Right lobe of liver (tissue), 4 donors: ENCODE results near the gene ANXA8L1.

Experiments
- POLR2A ChIP-seq: fragments of 450-650 bp; IDR thresholded peaks from one replicate; pipeline ENCODE4 v1.6.1; 2017; ENCODE audit warnings: antibody characterized with exemption, mild to moderate bottlenecking
- TF ChIP-seq, protein P1 (sequence below), 4 donors: fragments of 200-600 bp in 3 of 4; fragments of 450-650 bp in 1 of 4; IDR thresholded peaks; one replicate each; pipeline versions ENCODE4 v1.5.1 to v1.8.0; 2016 to 2022; ENCODE audit warnings: antibody characterized with exemption in 4 of 4, mild to moderate bottlenecking in 2 of 4
- donor health status: DM: no; HTN: no; CAD: no.
- donor health status: DM: no; HTN: no; CAD: no.
- donor health status: DM: no; HTN: yes; CAD: no.

DNA sequence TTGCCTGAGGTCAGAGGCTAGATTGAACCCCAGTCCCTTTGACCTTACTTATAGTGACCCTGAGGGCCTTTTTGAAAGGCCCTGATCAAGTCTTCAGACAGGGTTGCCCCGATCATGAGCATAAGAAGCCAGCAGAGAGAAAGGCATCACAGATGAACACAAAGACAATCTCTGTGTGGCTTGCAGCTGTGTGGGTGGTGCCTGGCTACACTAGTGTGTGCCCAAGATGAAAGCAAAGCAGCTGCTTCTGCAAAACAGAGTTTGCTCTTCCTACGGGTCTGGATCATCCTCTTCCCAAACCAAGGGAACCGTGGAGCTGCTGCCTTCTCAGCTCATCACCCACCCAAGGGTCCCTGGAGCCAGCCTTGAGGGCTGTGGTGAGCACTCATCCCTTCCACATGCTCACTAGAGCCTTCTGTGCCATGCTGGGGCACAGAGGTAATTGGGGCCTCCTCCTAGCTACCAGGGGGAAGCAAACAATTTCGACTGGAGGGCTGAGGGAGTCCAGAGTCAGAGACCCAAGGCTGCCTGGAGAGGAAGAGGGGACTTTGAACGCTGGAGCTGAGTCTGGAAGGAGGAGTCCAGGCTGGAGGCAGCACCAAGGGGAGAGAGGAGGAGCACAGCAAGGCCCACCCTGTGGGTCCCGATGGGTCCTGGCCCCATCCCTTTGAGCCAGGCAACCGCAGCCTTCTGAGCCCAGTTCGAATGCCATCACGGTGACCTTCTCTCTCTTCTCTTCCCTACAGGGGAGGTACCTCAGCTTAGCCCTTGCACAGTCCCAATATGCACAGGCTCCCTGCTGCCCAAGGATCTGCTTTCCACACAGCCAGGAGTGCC, 46.5 kb upstream of the ANXA8L1 start:
- TF ChIP-seq, protein P1, sequence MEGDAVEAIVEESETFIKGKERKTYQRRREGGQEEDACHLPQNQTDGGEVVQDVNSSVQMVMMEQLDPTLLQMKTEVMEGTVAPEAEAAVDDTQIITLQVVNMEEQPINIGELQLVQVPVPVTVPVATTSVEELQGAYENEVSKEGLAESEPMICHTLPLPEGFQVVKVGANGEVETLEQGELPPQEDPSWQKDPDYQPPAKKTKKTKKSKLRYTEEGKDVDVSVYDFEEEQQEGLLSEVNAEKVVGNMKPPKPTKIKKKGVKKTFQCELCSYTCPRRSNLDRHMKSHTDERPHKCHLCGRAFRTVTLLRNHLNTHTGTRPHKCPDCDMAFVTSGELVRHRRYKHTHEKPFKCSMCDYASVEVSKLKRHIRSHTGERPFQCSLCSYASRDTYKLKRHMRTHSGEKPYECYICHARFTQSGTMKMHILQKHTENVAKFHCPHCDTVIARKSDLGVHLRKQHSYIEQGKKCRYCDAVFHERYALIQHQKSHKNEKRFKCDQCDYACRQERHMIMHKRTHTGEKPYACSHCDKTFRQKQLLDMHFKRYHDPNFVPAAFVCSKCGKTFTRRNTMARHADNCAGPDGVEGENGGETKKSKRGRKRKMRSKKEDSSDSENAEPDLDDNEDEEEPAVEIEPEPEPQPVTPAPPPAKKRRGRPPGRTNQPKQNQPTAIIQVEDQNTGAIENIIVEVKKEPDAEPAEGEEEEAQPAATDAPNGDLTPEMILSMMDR (IDR thresholded peaks at IDR 0.05): no peak
- no peak for TF ChIP-seq POLR2A
